NOMO-1 treated with dmso at 0.1 percent for 144 hours (cell line): Measurements from ENCODE around the gene PPP1R10.
"Not testable (repeated sequence)": the region's sequence is repeated elsewhere in the genome, so short reads cannot be mapped to it uniquely, and the experiment has no call there.

Experiments
- DNase-seq: peaks from one replicate; lab custom pipeline; 2025; ENCODE audit not compliant: unreplicated experiment; lab: John Stamatoyannopoulos, UW

Gene PPP1R10

GRCh38 chr6:30616811-30617564 lies at the start of gene PPP1R10:
Gene PPP1R10 (minus strand): TSS chr6:30617243. CDS start chr6:30609944, 7,299 bp downstream.
- DNase-seq: peak; percentile 99

- not testable (repeated sequence) for DNase-seq
These were observed 49.3 kb upstream of the PPP1R10 start for GRCh38 chr6:30666300-30666699.

GRCh38 chr6:30664994-30665767 lies 48.1 kb upstream of the PPP1R10 start:
- DNase-seq: no peak

GRCh38 chr6:30657922-30658321 lies 40.9 kb upstream of the PPP1R10 start:
- DNase-seq: not testable (repeated sequence)

GRCh38 chr6:30657454-30657853 lies 40.4 kb upstream of the PPP1R10 start:
- no peak for DNase-seq

- DNase-seq: peak; percentile 58
These were observed 39.5 kb upstream of the PPP1R10 start for GRCh38 chr6:30656513-30656912.

GRCh38 chr6:30655743-30656094 lies 38.7 kb upstream of the PPP1R10 start:
- DNase-seq: no peak

GRCh38 chr6:30654798-30655742 lies 38.0 kb upstream of the PPP1R10 start:
- DNase-seq: no peak

- no peak for DNase-seq
These were observed 34.1 kb upstream of the PPP1R10 start for GRCh38 chr6:30651143-30651542.

- peak; percentile 46 for DNase-seq
These were observed 30.4 kb upstream of the PPP1R10 start for GRCh38 chr6:30647242-30648116.

- peak; percentile 81 for DNase-seq
These were observed 29.6 kb upstream of the PPP1R10 start, which contains the start of gene C6orf136 for GRCh38 chr6:30646450-30647241. Gene C6orf136 (plus strand): TSS chr6:30647133. CDS start chr6:30647232, 99 bp downstream.

GRCh38 chr6:30645989-30646388 lies 28.9 kb upstream of the PPP1R10 start:
- DNase-seq: no peak

- DNase-seq: no peak
These were observed 27.7 kb upstream of the PPP1R10 start for GRCh38 chr6:30644769-30645168.

GRCh38 chr6:30643656-30644055 lies 26.6 kb upstream of the PPP1R10 start:
- no peak for DNase-seq

GRCh38 chr6:30641048-30641447 lies 24.0 kb upstream of the PPP1R10 start:
- no peak for DNase-seq

GRCh38 chr6:30640481-30640880 lies 23.4 kb upstream of the PPP1R10 start:
- no peak for DNase-seq

GRCh38 chr6:30635834-30636233 lies 18.8 kb upstream of the PPP1R10 start:
- DNase-seq: no peak

GRCh38 chr6:30626484-30627366 lies 9.7 kb upstream of the PPP1R10 start, which contains the start of gene ATAT1:
Gene ATAT1 (plus strand): TSS chr6:30626874.
- DNase-seq: peak; percentile 71
